Kidney (tissue), 14 donors: ENCODE measurements around the gene ZNF775. TPM values are rescaled to one million over a fixed set of nuclear protein-coding genes. Genes with fewer than 3 reads are reported as not detected.

Source experiments
- DNase-seq, 5 donors: peaks; one replicate each; pipeline ENCODE4 v3.0.0-alpha.2; 2013 to 2020
- FAIRE-seq: peaks from 2 replicates; lab custom pipeline; 2012; peaks lifted over from hg19 to GRCh38; lab: Jason Lieb, UNC
- H3K27ac ChIP-seq, 2 donors: one replicate each; pipeline ENCODE4 v1.7.0; 2013; ENCODE audit warnings: low read depth in 2 of 2, low read length in 2 of 2, inconsistent platforms in 1 of 2
- H3K27me3 ChIP-seq: one replicate; pipeline ENCODE4 v1.7.1; 2013; ENCODE audit warnings: low read length, inconsistent platforms; ENCODE audit not compliant: control insufficient read depth, insufficient read depth
- H3K36me3 ChIP-seq, 3 donors: one replicate each; pipeline versions ENCODE4 v1.7.0 to v1.7.1; 2013; ENCODE audit warnings: low read length in 3 of 3, control low read depth in 1 of 3, inconsistent platforms in 1 of 3; ENCODE audit not compliant: insufficient read depth in 3 of 3, control insufficient read depth in 2 of 3
- H3K4me1 ChIP-seq, 3 donors: one replicate each; pipeline versions ENCODE4 v1.7.0 to v1.7.1; 2013; ENCODE audit warnings: low read length in 3 of 3, inconsistent platforms in 1 of 3, low read depth in 1 of 3; ENCODE audit not compliant: control insufficient read depth in 2 of 3, insufficient read depth in 2 of 3
- H3K4me3 ChIP-seq, 3 donors: one replicate each; pipeline versions ENCODE4 v1.7.0 to v1.8.1; 2013; ENCODE audit warnings: low read length in 3 of 3, control low read depth in 1 of 3, inconsistent platforms in 1 of 3
- H3K9ac ChIP-seq, 3 donors: one replicate each; pipeline versions ENCODE4 v1.7.0 to v1.7.1; 2013; ENCODE audit warnings: low read length in 3 of 3, control low read depth in 1 of 3, inconsistent platforms in 1 of 3
- H3K9me3 ChIP-seq, 3 donors: one replicate each; pipeline versions ENCODE4 v1.7.0 to v1.7.1; 2013; ENCODE audit warnings: low read length in 3 of 3, control low read depth in 1 of 3, inconsistent platforms in 1 of 3; ENCODE audit not compliant: control insufficient read depth in 2 of 3, insufficient read depth in 1 of 3
- intact Hi-C: fragments of 100-400 bp; cut with DNase I; formaldehyde crosslinking; loops from one replicate; pipeline ENCODE4 v1.11.1; 2022
- polyA plus RNA-seq: library from polyadenylated mRNA; stranded (reverse); fragments of 350-450 nt; fragmentation: Illumina TruSeq; extraction: RNeasy Lipid Tissue Mini Kit (QIAGEN cat#74804); gene quantifications from one replicate; pipeline ENCODE4 v1.2.3, GENCODE V29; 2014; ENCODE audit warnings: low read depth, low replicate concordance; ENCODE audit not compliant: insufficient read depth
- total RNA-seq: library from RNA; stranded (reverse); fragmentation: NEBNext Ultra II Directional; extraction: Animal tissue kit (Norgen Biotek cat#: 25700); gene quantifications from one replicate; pipeline ENCODE4 v1.2.1, GENCODE V29; 2021
- TF ChIP-seq, protein P1 (sequence below): IDR thresholded peaks from 3 replicates; pipeline ENCODE4 v1.5.1; 2012; ENCODE audit warnings: mild to moderate bottlenecking, moderate library complexity, borderline replicate concordance; ENCODE audit not compliant: insufficient read depth; ENCODE audit errors: extremely low read depth
- donor health status: control.
- donor health status: control.
- donor health status: control.
- donor health status: control.
- donor health status: control.
- donor health status: DM: yes; HTN: yes; CAD: no.
- donor health status: Normal renal cell carcinoma (clear cell type).

ZNF775 gene
- total and polyA plus RNA-seq, 2 donors from 2014 or later = 3.7 to 5.2 TPM

DNA sequence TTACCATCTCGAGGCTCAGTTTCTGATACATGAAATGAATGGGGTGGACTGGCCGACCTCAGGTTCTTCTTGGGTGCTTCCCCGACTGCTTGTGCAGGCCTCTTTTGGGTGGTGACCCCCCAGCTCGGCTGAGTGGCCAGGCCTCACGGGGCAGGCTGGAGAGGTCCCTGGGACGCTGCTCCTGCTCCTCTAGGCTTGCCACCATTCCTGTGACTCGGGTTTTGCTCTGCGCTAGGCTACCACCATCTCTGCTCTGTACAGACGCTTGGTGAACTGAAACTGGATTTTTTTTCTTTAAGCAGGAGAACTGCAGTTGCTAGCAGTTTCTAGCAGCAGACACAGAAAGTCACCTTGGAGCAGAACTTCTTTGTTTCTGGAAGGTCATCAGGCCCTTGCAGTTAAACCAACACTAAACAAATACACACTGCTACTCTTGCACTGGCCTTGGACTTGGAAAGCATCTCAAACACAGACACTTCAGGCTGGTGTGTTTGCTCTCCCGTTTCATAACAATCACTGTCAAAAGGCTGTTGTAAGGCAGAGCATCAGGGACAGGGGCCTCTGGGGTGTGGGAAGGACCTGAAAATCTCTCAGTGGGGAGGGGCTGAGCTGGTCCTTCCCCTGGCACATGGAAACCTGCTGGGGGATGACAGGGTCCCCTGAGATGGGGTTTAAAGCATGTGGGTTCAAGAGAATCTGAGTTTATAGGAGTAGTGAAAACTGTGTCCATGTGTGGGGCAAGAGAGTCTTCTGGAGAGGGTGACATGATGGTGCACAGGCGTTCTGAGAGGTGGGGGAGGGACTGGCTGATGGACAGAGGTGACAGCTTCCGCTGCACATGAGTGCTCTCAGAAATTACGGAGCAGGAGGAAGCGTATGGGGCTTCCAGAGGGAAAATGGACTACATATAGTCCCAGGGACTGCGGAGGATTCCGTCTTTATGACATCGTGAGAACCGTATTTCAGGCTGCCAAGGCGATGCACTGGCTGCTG, 36.3 kb downstream of the ZNF775 start:
- peak overlapping the region in 1 of 3 donors; percentile 41 for H3K9ac ChIP-seq
- H3K27me3 ChIP-seq = no peaks in the 10 kb centered on the region
- H3K4me1 ChIP-seq = peaks cover 0 to 14% (median 8%) of the 10 kb centered on the region in 3 donors
- H3K9me3 ChIP-seq = no peaks in the 10 kb centered on the region
- H3K36me3 ChIP-seq = no peaks in the 10 kb centered on the region
- intact Hi-C loops = no loop called here
- TF ChIP-seq, protein P1, sequence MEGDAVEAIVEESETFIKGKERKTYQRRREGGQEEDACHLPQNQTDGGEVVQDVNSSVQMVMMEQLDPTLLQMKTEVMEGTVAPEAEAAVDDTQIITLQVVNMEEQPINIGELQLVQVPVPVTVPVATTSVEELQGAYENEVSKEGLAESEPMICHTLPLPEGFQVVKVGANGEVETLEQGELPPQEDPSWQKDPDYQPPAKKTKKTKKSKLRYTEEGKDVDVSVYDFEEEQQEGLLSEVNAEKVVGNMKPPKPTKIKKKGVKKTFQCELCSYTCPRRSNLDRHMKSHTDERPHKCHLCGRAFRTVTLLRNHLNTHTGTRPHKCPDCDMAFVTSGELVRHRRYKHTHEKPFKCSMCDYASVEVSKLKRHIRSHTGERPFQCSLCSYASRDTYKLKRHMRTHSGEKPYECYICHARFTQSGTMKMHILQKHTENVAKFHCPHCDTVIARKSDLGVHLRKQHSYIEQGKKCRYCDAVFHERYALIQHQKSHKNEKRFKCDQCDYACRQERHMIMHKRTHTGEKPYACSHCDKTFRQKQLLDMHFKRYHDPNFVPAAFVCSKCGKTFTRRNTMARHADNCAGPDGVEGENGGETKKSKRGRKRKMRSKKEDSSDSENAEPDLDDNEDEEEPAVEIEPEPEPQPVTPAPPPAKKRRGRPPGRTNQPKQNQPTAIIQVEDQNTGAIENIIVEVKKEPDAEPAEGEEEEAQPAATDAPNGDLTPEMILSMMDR = no peak
- no peak for FAIRE-seq
- H3K4me3 ChIP-seq = no peak overlapping the region
- peak in 1 of 5 donors; percentile 49 for DNase-seq
- peak overlapping the region in 1 of 2 donors; percentile 56 for H3K27ac ChIP-seq

DNA sequence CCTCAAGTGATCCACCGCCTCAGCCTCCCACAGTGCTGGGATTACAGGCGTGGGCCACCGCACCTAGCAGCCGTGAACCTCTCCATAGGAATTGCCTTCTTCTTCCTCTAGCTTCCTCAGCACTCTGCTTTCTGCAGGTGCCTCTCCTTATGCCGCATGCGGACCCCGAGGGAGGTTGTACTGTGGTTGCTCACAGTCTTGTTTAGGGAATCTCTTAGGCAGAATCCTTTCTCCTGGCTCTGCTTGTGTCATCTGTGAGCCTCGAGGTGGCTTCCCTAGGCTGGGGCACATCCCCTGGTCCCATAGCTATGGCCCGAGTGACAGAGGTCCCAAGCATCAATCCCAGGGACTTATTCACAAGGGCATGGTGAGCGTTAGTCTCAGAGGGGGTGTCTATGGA, 38.1 kb downstream of the ZNF775 start:
- no peaks in the 10 kb centered on the region for H3K27me3 ChIP-seq
- no peak overlapping the region for H3K27ac ChIP-seq
- DNase-seq (no peak), FAIRE-seq (no peak)
- H3K9me3 ChIP-seq = no peaks in the 10 kb centered on the region
- TF ChIP-seq, protein P1 = no peak
- no peak overlapping the region for H3K9ac ChIP-seq
- intact Hi-C loops = no loop called here
- no peak overlapping the region for H3K4me3 ChIP-seq
- H3K36me3 ChIP-seq = no peaks in the 10 kb centered on the region
- no peaks in the 10 kb centered on the region for H3K4me1 ChIP-seq

DNA sequence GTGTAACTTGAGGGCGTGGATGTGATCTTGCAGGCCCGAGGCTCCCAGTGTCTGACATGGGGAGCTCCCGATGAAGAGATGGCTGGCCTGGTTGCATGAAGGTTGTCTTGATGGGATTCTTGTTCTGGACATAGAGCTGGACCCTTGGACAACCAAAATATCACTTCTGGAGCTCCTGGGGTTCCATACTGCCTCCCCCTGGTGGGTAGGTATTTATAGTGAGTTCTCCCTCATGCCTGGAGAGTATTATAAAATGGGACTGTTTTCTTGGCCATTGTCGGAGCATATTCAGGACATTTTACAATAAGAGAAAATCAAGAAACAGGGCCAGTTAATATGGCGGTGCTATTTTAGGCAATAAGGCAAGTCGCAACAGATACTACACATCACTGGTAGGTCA, 38.7 kb downstream of the ZNF775 start:
- Histone ChIP-seq H3K27ac (no peak overlapping the region), H3K4me3 (no peak overlapping the region), H3K9ac (no peak overlapping the region), H3K9me3 (no peaks in the 10 kb centered on the region), H3K36me3 (no peaks in the 10 kb centered on the region), H3K27me3 (no peaks in the 10 kb centered on the region), H3K4me1 (no peaks in the 10 kb centered on the region)
- intact Hi-C loops = no loop called here
- DNase-seq (no peak), FAIRE-seq (no peak)
- TF ChIP-seq, protein P1 = no peak
